ENCODE measurements around the gene PPP2R1B.
A peak's percentile ranks its signal among the peaks of the same experiment; 100 is the strongest.

The PPP2R1B gene

DNA sequence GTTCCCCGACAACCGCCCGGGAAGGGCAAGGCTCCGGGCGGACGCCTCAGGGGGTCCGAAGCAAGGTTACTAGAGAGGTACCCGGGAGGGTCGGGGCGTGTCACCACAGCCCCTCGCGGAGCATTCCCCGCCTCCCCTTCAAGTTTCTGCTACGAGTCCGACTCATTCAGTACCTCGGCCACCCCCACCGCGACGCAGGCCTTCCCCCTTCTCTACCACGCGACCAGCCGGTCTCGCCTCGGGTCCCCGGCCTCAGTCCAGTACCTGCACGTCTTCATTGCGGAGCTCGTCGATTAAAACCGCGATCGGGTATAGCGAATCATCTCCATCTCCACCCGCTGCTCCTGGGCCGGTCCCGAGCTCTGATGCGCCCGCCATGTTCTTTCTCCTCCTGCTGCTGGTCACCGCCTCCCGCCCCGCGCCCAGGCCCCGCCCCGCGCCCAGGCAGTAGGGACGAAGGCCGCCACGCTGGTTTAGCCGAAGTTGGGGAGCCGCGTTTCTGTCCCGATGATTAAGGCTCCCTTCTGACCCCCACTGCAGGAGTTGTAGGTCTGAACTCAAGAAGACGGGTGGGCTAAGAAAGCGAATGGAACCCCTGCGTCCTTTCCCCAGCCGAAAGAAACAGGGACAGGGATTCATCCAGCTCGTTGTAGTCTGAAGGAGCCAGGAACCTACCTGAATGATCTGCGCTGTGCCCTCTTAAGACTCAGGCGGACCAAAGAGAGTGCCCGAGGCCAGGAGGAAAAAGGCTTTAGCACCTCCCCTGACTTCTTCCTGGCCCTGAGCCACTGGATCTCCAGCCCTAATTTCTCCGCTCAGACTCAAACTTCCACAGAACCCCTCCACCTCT lies at the start of gene PPP2R1B:
Gene PPP2R1B, minus strand, starts transcription at position 406 of the 850 bp plus-strand sequence. Its CDS starts 28 bp downstream, at position 378.
- peak; percentile 96 for DNase-seq (ENCODE audit: insufficient read length, low spot score)
- FAIRE-seq = peak; percentile 65

DNA sequence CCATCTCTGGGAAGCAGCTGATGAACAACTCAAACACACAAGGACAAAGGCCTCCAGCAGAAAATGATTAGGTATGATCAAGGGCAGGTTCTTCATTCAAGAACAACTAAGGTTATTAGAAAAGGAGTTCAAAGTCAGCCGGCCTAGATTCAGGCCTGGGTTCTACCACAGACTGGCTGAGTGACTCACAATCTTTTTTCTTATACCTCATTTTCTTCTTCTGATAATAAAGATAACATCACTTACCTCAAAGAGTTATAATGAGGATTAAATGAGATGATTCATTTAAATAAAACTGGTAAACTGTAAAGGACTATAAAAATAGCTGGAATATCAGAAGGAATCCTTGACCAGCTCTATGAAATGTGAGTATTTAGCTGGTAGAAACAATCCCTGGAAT lies 49.3 kb upstream of the PPP2R1B start:
- no peak for FAIRE-seq
- no peak for DNase-seq (ENCODE audit: insufficient read length, low spot score)

DNA sequence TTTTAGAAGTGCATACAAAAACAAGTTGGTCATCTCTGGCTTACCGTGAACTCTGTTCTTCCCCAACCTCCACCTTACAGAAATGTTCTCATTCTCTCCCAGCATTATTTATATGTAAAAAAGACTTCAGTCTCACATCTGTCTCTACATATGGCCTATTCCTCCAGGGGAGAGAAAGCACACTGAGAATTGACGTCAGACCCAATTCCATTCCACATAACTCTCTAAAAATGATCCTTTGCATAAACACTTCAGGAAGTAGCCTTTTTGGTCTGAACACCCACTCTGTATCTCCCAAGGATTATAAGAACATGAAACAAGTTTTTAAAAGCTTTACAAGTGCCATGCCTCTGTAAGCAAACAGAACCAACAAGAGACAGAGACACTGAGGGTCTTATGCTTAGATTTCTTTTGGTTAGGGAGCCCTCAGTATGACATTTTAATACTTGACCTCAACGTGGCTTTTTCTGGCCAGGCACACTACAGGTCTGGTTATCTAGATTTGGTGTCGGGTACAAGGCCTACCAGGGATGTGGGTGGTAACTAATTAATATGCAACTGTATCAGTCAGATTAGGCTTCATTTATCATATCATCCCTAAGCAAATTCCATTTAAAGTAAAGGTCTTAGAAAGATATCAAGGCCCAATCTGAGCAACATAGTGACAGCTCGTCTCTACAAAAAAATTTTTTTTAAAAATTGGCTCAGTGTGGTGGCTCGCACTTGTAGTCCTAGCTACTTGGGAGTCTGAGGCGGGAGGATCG lies 48.5 kb upstream of the PPP2R1B start:
- DNase-seq (ENCODE audit: insufficient read length, low spot score) (no peak), FAIRE-seq (no peak)

DNA sequence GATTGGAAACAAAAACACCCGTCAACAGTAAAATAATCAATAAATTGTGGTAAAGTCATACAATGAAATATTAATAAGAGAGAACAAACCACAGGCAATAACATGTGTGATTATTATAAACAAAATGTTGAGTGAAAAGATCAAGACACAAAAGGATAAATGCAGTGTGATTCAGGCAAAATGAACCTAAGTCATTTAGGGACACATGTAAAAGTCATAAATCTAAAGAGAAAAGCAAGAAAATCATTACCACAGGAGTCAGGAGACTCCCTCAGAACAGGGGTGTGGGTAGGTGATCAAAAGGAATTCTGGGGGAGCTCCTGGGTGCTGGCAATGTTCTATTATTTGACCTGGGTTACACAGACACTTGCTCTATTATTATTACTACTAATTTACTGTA lies 47.9 kb upstream of the PPP2R1B start:
- no peak for DNase-seq (ENCODE audit: insufficient read length, low spot score)

DNA sequence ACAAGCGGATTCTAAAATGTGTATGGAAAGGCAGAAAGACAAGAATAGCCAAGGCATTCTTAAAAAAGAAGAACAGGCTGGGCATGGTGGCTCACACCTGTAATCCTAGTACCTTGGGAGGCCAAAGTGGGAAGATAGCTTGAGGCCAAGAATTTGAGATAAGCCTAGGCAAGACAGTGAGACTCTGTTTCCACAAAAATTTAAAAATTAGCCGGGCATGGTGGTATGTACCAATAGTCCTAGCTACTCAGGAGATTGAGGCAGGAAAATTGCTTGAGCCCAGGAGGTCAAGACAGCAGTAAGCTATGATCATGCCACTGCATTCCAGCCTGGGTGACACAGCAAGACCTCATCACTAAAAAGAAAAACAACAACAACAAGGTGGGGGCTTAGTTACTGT lies 46.0 kb upstream of the PPP2R1B start:
- peak; percentile 14 for FAIRE-seq

More for the DNA sequence above, 47.9 kb upstream of the PPP2R1B start:
- FAIRE-seq = no peak

DNA sequence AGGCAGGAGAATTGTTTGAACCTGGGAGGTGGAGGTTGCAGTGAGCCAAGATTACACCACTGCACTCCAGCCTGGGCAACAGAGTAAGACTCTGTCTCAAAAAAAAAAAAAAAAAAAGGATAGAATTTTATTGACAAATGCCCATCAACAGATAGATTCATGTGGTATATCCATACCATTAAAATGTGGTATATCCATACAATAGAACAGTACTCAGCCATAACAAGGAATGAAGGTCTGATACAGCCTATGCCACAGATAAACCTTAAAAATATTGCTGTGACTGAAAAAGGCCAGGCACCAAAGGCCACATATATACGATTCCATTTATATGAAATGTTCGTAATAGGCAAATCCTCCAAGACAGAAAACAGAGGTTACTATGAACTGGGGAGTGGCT lies 45.3 kb upstream of the PPP2R1B start:
- FAIRE-seq = no peak
- no peak for DNase-seq (ENCODE audit: insufficient read length, low spot score)

More for the DNA sequence above, 46.0 kb upstream of the PPP2R1B start:
- no peak for DNase-seq (ENCODE audit: insufficient read length, low spot score)

DNA sequence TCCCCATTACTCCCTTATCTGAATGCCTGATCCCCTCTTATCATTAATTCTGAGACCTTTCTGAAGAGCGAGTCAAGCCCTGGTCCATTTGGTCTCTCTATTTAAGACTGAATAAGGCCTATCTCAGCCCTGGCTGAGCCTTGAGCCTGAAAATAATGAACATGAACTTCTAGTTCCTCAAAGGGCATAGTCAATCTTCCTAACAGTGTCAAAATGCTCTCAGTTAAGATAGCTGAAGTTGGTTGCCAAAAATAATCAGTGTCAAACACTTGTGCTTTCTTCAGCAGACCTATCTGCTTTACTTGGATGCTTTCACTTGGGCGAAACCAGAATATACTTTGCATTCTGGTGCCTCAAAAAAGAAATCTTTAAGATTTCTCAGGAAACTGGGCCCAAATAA lies 42.6 kb upstream of the PPP2R1B start:
- no peak for DNase-seq (ENCODE audit: insufficient read length, low spot score)
- FAIRE-seq = no peak

DNA sequence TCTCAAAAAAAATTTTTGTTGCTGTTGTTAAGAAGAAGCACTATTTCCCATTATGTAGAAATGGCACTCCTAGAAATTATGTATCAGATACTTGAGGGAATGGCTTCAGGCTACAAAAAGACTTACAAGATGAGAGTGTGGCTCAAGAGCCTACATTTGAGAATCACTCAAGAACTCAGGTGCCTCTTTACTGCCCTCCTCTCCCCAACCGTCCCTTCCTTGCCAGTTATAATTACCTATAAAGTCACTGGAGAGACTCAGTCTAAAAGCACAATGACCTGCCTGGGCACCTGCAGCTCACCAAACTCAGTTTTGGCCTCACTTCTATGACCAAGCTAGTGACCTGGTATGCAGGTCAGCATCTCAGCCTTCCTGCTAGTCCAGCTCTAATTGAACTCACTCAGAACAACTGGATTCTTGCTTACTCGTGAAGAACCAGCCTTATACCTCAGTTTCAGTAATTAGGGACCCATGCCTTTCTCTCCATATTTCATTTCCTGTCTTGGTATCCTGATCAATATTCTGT lies 41.9 kb upstream of the PPP2R1B start:
- no peak for DNase-seq (ENCODE audit: insufficient read length, low spot score)
- FAIRE-seq = no peak

DNA sequence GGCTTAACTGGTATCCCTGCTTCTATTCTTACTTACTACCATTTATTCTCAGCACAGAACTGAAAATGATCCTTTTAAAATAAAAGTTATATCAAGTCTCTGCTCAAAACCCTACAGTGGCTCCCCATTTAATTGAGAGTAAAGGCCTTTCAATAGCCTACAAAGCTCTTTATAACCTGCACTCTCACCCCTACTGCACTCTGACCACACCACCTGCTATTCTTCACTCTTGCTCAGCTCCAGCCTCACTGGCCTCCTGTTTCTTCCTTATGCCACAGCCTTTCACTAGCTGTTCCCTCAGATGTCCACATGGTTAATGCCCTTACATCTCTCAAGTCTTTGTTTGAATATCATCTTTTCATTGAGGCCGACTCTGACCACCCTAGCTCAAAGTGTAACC lies 40.9 kb upstream of the PPP2R1B start:
- no peak for FAIRE-seq
- no peak for DNase-seq (ENCODE audit: insufficient read length, low spot score)

DNA sequence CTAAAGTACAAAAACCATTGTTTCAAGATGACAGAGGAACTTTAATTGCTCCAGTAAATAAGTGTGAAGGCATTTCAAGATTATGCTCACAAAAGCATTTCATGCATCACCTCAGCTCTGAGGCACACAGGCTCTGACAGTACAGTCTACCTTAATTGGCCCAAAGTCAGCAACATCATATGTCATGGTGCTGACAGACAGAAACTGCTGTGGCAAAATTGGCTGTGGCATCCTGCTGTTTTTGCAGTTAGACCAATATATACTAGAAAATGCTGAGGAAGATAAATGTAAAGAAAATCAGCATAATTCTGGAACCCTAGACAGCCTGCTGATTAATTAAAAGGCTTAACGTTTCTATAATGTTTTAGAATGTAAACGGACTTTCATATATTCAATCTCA lies 34.9 kb upstream of the PPP2R1B start:
- no peak for FAIRE-seq
- DNase-seq (ENCODE audit: insufficient read length, low spot score) = no peak

DNA sequence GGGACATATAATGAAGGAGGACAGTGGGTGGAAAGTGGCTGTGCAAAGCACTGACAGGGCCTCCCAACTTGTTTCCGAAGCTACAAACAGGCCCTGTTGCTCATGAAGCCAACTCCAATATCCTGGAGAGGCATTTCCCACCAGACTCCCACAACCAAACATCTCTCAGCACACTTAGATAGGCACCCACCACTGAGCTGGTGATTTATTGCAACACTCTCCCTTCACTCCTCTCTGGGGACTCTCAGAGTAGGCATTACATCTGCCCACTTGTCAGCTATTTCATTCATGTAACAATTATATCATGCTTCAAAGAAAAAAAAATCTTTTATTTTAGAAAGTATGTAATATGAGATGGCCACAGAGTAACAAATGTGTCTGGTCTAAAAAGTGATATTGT lies 32.1 kb upstream of the PPP2R1B start:
- FAIRE-seq = no peak
- DNase-seq (ENCODE audit: insufficient read length, low spot score) = no peak

DNA sequence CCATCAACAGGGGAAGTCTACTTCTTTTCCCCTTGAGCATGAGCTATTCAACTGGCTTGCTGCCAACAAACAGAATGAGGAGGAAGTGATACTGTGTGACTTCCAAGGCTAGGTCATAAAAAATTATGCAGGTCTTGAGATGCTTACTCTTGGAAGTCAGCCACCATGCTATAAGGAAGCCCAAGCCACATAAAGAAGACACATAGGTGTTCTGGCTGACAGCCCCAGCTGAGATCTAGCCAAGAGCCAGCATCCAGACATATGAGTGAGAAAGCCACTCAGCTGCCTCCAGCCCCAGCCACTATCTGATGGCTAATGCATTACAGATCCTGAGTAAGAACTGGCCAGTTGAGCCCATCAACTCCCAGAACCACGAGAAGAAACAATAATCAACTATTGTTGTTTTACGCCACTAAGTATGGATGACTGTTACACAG lies 31.0 kb upstream of the PPP2R1B start:
- FAIRE-seq (peak; percentile 40), DNase-seq (ENCODE audit: insufficient read length, low spot score) (no peak)

DNA sequence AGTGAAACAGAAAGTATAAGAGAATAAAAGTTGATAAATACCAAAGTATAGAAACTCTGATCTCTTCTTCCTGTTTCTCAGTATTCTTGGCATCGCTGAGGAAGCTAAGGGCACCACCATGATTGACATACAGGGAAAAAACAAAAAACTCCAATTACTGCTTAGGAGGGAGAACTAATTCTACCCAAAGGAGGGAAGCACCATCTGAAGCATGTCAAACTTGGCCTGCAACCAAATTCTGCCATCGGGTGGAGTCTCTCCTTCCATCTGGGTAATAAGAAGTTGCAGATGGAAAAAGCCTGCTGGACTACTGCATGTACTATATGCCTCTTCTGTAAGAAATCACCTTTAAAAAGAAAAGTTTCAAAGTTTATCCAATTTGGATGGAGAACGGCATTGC lies 30.5 kb upstream of the PPP2R1B start:
- no peak for DNase-seq (ENCODE audit: insufficient read length, low spot score)
- no peak for FAIRE-seq

DNA sequence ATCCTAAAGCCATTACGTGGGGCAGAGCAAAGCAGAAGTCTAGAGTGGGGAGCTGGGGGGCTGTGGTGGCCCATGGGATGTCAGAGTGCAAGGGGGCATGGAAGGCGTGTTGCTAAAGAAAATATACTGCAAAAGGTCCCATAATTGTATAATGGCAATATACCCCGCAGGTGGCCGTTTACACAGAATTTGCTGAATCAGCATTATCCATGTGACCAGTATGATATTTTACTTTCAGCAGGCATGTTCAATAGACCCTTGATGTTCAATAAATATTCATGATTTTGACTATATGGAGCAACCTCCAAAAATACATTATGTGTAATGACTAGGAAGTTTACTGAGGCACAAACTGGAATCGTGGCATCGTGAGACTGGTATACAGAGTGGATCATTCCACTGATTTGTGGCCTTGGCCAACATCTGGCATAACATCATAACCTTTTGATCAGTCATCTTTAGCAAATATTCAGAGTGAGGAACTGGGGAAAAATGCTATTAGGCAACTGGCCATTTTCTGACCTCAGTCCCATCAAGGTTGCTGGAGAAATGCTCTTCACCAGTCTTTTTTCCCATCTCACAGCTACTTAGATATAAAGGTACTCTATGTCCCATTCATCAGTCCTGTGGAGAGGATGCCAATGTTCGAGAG lies 29.3 kb upstream of the PPP2R1B start:
- FAIRE-seq (peak; percentile 78), DNase-seq (ENCODE audit: insufficient read length, low spot score) (no peak)

DNA sequence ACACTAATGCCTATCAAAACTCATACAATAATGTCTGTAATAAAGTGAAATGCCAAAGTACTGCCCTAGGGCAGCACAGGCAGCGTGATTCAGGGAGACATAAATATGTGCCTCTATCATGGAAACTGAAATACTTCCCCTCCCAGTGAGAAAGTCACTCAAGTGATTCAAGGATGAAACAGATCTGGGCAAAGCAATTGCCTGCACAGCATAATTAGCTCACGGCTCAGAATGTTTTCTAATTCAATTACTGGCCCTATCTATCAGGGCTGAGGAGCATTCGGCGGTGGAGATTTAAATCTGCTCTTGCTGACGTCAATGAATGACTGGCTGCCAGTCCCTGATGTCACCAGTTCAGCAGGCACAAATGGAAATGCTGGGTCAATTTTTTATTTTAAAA lies 27.7 kb upstream of the PPP2R1B start:
- FAIRE-seq = no peak
- DNase-seq (ENCODE audit: insufficient read length, low spot score) = no peak

DNA sequence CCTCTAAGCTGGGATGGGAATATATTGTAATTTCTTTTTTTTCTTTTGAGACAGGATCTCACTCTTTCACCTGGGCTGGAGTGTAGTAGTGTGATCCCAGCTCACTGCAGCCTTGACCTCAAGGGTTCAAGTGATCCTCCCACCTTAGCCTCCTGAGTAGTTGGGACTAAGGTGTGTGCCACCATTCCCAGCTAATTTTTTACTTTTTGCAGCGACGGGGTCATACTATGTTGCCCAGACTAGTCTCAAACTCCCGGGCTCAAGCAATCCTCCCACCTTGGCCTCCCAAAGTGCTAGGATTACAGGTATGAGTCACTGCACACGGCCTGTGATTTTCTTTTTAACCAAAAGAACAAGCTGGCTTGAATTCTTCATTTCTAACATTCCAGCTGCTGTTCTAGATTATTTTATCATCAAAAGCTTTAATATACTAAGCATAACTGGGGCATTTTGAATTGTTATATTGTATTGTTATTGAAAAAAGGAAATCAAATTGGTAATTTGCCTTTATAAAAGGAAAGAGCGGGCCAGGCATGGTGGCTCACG lies 26.8 kb upstream of the PPP2R1B start:
- FAIRE-seq (no peak), DNase-seq (ENCODE audit: insufficient read length, low spot score) (no peak)

DNA sequence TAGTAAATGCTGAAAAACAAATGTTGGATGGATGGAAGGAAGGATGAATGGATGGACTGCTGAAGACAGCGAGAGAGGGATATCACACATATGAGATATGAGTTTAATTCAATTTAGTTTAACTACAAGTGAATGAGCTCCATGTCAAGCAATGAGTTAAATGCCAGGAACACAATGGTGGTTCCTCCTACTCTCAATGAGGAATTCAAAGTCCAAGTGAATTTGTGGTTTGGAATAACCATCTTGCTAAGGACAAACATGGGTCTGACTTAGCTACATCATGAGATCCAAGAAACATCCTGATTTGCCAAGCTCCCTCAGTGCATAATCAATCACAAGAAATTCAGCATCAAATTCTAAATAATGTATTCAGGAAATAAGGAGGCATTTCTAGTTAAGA lies 26.1 kb upstream of the PPP2R1B start:
- DNase-seq (ENCODE audit: insufficient read length, low spot score) = no peak
- no peak for FAIRE-seq

DNA sequence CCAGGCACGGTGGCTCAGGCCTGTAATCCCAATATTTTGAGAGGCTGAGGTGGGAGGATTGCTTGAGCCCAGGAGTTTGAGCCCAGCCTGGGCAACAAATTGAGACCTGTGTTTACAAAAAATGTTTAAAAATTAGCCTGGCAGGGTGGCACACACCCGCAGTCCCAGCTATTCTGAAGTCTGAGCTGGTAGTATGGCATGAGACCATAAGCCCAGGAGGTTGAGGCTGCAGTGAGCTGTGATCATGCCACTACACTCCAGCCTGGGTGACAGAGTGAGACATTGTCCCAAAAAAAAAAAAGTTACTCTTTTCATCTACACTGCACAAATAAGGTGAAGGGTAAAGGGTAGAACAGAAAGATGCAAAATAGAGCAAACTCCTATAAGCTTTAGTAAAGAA lies 22.3 kb upstream of the PPP2R1B start:
- FAIRE-seq (no peak), DNase-seq (ENCODE audit: insufficient read length, low spot score) (no peak)

DNA sequence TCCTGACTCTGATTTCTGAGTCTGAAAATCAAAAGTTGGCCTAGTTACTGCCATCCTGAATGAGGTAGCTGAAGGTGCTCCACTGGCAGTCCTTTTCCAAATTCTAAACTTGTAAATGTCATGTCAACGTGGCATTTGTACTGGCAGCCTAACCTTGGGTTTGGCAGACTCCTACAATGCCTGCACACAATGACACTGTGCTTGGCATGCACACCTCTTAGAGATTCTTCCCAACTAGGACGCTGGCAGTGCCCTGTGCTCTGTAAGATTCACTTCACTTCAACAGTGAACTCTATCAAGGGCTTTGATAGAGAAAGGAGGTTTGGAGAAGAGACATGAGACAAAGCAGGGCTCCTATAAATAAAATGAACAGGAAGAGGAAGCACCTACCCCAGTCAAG lies 21.9 kb upstream of the PPP2R1B start:
- FAIRE-seq (no peak), DNase-seq (ENCODE audit: insufficient read length, low spot score) (no peak)

DNA sequence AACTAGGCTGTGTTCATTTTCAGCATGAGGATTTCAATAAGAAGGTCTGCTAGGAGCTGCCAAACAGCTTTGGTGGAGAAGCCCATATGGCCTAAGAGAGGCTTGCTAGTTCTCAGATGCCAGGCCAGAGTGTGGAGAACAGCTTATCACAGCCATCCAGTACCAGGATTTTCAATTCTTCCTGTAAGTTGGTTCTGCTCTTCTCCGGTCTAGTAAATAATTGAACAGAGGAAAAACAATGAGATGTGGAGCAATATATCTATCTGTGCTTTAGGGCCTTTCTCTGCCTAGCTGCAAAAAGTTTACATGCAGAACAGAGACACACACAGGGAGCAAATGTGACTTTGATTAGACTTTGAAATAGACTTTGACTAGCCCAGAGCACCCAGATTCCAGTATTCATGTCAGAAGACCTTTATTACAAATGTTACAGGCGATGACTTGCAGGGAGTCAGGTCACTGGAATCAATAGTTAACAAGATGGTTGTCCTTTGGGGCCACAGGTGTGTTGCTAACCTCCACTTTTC lies 19.8 kb upstream of the PPP2R1B start:
- DNase-seq (ENCODE audit: insufficient read length, low spot score) (no peak), FAIRE-seq (no peak)

DNA sequence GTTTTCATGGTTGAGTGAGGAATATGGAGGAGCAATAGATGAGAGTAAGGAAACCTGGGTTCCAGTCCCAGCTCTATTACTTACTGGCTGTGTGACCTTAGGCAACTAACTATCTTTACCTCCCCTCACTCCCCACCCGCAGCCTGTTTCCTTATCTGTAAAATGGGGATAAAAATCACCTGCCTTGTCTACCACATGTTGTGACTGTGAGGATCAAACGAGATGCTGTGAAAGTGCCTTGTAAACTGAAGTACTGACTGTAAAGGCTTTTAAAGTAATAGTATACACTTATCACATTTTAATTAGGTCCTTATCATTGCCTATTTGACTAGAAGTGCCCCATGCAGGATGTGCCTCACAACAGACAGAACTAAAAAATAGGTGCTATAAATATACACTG lies 18.9 kb upstream of the PPP2R1B start:
- no peak for FAIRE-seq
- no peak for DNase-seq (ENCODE audit: insufficient read length, low spot score)
